ENCODE results near the gene CHST15. TPM values are rescaled to one million over a fixed set of nuclear protein-coding genes. Genes with fewer than 3 reads are reported as not detected.
A peak's percentile ranks its signal among the peaks of the same experiment; 100 is the strongest.

The CHST15 gene
- total and polyA plus RNA-seq, 11 donors = 0.88 to 27.1 (median 4.1) TPM

DNA sequence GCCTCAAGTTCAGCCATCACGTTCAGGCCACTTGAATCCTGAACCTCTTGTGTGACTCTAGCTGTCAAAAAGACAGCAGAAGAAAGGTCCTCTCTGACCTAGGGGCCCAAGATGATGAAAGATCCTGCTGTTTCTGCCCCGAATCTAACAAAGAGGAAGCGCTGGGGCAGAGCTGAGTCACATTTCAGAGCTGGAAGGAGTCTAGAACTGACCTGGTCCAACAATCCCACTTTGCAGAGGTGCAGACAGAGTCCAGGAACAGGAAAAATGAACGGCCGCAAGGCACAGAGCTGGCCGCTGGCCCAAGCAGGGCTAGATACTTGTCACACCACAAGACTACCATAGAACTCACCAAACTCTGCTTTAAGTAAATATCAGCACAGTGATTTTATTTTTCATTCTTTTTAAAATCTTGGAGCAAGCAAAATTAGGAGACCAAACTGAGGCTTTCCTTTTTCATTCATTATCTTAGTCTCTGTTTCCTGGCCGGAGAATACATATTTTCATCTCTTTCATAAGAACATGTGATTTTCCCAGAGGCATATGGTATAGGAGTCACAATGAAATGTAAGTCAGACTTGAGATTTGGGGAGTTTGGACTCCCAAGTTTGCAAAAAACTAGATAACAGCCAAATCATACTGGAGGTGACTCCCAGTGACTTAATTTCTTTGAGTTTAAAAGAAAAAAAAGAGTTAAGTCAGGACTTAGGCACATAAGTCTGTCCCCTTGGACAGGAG lies 52.8 kb downstream of the CHST15 start:
- no peaks in the 10 kb centered on the region for H3K9me3 ChIP-seq
- intact Hi-C loops (cut with DNase I) = no loop called here
- peaks cover 0 to 32% (median 13%) of the 10 kb centered on the region in 9 donors for H3K36me3 ChIP-seq
- H3K27me3 ChIP-seq = no peaks in the 10 kb centered on the region
- H3K4me1 ChIP-seq = peaks cover 0 to 65% (median 0%) of the 10 kb centered on the region in 12 donors
- peak overlapping the region in 1 of 12 donors; percentile 42 for H3K27ac ChIP-seq
- H3K4me3 ChIP-seq = no peak overlapping the region
- WGBS, 4 donors = 62 to 71% (median 70%) methylated on average over 7 of the region's 7 CpGs
- ATAC-seq (no peak), DNase-seq (peak in 1 of 5 donors; percentile 33)
- TF ChIP-seq, protein P1, sequence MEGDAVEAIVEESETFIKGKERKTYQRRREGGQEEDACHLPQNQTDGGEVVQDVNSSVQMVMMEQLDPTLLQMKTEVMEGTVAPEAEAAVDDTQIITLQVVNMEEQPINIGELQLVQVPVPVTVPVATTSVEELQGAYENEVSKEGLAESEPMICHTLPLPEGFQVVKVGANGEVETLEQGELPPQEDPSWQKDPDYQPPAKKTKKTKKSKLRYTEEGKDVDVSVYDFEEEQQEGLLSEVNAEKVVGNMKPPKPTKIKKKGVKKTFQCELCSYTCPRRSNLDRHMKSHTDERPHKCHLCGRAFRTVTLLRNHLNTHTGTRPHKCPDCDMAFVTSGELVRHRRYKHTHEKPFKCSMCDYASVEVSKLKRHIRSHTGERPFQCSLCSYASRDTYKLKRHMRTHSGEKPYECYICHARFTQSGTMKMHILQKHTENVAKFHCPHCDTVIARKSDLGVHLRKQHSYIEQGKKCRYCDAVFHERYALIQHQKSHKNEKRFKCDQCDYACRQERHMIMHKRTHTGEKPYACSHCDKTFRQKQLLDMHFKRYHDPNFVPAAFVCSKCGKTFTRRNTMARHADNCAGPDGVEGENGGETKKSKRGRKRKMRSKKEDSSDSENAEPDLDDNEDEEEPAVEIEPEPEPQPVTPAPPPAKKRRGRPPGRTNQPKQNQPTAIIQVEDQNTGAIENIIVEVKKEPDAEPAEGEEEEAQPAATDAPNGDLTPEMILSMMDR (IDR thresholded peaks at IDR 0.05) = no peak
- TF ChIP-seq POLR2A (IDR thresholded peaks at IDR 0.05) = no peak

DNA sequence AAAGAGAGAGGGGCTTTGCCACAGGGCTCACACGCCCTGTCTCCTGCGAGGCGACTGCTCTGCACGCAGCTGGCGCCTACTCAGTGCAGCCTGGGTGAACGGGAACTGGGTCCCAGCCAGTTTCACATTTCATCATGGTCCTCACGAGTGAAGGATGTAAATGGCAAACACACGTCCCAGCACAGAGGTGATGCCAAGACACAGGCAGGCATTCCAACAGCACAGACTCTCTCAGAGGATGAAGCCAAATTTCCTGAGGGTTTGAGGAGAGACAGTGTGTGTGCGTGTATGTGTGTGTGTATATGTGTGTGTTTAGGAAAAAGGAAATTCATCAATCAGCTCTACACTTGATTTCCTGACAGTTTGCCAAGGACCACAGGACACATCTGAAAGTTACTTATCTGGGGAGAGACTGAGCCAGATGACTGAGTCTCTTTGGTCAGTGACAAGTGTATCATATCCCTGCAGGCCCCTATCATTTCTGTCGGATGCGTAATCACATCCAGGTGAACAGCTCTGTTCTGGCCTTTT lies 53.9 kb downstream of the CHST15 start:
- Histone ChIP-seq H3K4me1 (peaks cover 0 to 67% (median 0%) of the 10 kb centered on the region in 12 donors), H3K4me3 (no peak overlapping the region), H3K9me3 (no peaks in the 10 kb centered on the region), H3K27ac (peak overlapping the region in 1 of 12 donors; percentile 32), H3K36me3 (peaks cover 0 to 32% (median 13%) of the 10 kb centered on the region in 9 donors), H3K27me3 (no peaks in the 10 kb centered on the region)
- intact Hi-C loops (cut with DNase I) = no loop called here
- WGBS, 4 donors = 55 to 64% (median 62%) methylated on average over 11 of the region's 11 CpGs
- DNase-seq (no peak), ATAC-seq (peak in 2 of 4 donors; percentile 25 to 68)
- no peak for TF ChIP-seq POLR2A (IDR thresholded peaks at IDR 0.05)
- TF ChIP-seq, protein P1 (IDR thresholded peaks at IDR 0.05) = no peak

DNA sequence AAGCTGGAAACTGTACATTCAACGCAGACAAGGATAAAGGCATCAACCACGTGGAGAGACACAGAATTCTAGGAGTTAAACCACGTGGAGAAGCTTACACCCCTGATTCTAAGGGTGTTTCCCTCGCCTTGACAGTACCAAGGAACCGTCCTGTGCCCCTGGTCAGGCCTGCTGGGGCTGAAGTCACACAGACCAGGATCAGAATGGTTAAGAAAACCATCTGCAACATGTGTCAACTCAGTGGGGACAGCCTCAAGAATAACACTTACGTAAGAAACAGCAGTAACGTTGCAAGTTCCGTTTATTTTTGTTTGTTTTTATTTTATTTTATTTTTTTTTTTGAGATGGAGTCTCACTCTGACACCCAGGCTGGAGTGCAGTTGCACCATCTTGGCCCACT lies 55.6 kb downstream of the CHST15 start:
- 61 to 79% (median 74%) methylated on average over 8 of the region's 8 CpGs for WGBS, 4 donors
- Histone ChIP-seq H3K4me1 (peaks cover 0 to 73% (median 6%) of the 10 kb centered on the region in 12 donors), H3K4me3 (no peak overlapping the region), H3K27me3 (no peaks in the 10 kb centered on the region), H3K36me3 (peaks cover 0 to 37% (median 10%) of the 10 kb centered on the region in 9 donors), H3K9me3 (no peaks in the 10 kb centered on the region), H3K27ac (peak overlapping the region in 1 of 12 donors; percentile 71)
- no peak for TF ChIP-seq POLR2A (IDR thresholded peaks at IDR 0.05)
- TF ChIP-seq, protein P1 (IDR thresholded peaks at IDR 0.05) = no peak
- ATAC-seq (no peak), DNase-seq (no peak)
- intact Hi-C loops (cut with DNase I) = no loop called here

DNA sequence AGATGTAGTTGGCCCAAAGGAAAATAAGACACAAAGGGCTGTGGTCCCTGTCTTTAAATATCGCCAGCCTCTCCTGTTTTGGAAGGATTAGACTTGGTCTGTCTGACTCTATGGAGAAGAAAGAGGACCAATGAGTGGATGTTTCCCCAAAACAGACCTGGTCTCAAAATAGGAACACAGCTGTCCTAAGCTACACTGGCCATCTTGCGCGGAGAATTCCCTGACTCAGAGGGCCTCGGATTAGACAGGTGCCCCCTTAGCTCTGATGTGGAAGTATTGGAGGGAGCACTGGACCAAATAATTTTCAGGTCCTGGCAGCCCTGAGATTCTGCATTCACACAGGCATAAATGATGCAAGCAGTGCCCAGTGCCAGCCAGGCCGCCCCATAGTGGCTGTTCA lies 56.1 kb downstream of the CHST15 start:
- Histone ChIP-seq H3K4me1 (peaks cover 0 to 75% (median 6%) of the 10 kb centered on the region in 12 donors), H3K9me3 (no peaks in the 10 kb centered on the region), H3K4me3 (no peak overlapping the region), H3K27ac (peak overlapping the region in 1 of 12 donors; percentile 71), H3K36me3 (peaks cover 0 to 35% (median 10%) of the 10 kb centered on the region in 9 donors), H3K27me3 (no peaks in the 10 kb centered on the region)
- intact Hi-C loops (cut with DNase I) = no loop called here
- 91 to 94% (median 93%) methylated on average over 5 of the region's 5 CpGs for WGBS, 4 donors
- TF ChIP-seq, protein P1 (IDR thresholded peaks at IDR 0.05) = no peak
- TF ChIP-seq POLR2A (IDR thresholded peaks at IDR 0.05) = no peak
- ATAC-seq = no peak
- DNase-seq = no peak
